Testis (tissue), 5 donors: Measurements from ENCODE around the gene DPH7. TPM values are rescaled to one million over a fixed set of nuclear protein-coding genes. Genes with fewer than 3 reads are reported as not detected.
"Not testable (repeated sequence)": the region's sequence is repeated elsewhere in the genome, so short reads cannot be mapped to it uniquely, and the experiment has no call there.

ENCODE experiments used
- DNase-seq: peaks from one replicate; pipeline ENCODE4 v3.0.0-alpha.2; 2019
- H3K27ac ChIP-seq, 2 donors: fragments of 200-600 bp; sonication (generic); one replicate each; pipeline ENCODE4 v1.5.1; 2019
- H3K27me3 ChIP-seq: fragments of 200-600 bp; sonication (generic); one replicate; pipeline ENCODE4 v1.5.1; 2019
- H3K36me3 ChIP-seq: fragments of 200-600 bp; sonication (generic); one replicate; pipeline ENCODE4 v1.5.1; 2017; ENCODE audit warnings: low read depth; ENCODE audit errors: missing control alignments
- H3K4me1 ChIP-seq: fragments of 200-600 bp; sonication (generic); one replicate; pipeline ENCODE4 v1.5.1; 2019
- H3K4me3 ChIP-seq, 2 donors: fragments of 200-600 bp; sonication (generic); one replicate each; pipeline ENCODE4 v1.5.1; 2017 to 2019
- H3K9me3 ChIP-seq: fragments of 200-600 bp; sonication (generic); one replicate; pipeline ENCODE4 v1.5.1; 2017
- POLR2A ChIP-seq: fragments of 450-650 bp; IDR thresholded peaks from one replicate; pipeline ENCODE4 v1.6.1; 2017; ENCODE audit warnings: antibody characterized with exemption, mild to moderate bottlenecking, moderate library complexity
- WGBS, 2 donors: methylation state at CpG; one replicate each; pipeline ENCODE4 v1.1.5; 2018; 5-methylcytosine and 5-hydroxymethylcytosine counted together
- intact Hi-C: fragments of 100-400 bp; cut with DNase I; formaldehyde crosslinking; loops from one replicate; pipeline ENCODE4 v1.15.1; 2023; ENCODE audit warnings: low total_unique reads
- long read RNA-seq, 2 donors: transcript quantifications; one replicate each; lab custom pipeline, GENCODE V29; 2026
- polyA plus RNA-seq: library from polyadenylated mRNA; stranded (reverse); fragments of 350-450 nt; fragmentation: Illumina TruSeq; extraction: RNeasy Lipid Tissue Mini Kit (QIAGEN cat#74804); gene quantifications from one replicate; pipeline ENCODE4 v1.2.3, GENCODE V29; 2014; ENCODE audit warnings: low read depth, low replicate concordance; ENCODE audit not compliant: insufficient read depth
- total RNA-seq, 2 donors: library from RNA; depleted of rRNA; stranded (reverse); fragments of >200 nt; gene quantifications; one replicate each; pipeline ENCODE4 v1.2.3, GENCODE V29; 2016
- TF ChIP-seq, protein P1 (sequence below), 3 experiments: fragments of 450-650 bp in 2 of 3; fragments of 200-600 bp in 1 of 3; sonication (generic) in 1 of 3; IDR thresholded peaks; one replicate each; pipeline ENCODE4 v1.5.1; 2016 to 2019; ENCODE audit warnings: antibody characterized with exemption in 3 of 3, mild to moderate bottlenecking in 2 of 3, moderate library complexity in 1 of 3

Gene DPH7
- total RNA-seq (10 to 100 TPM; 61.8 to 92.5 TPM), polyA plus RNA-seq (34.7 TPM)
- long read RNA-seq, donor 1, partial matches to known transcripts: 0 of 5 reads
- long read RNA-seq, donor 1, other reads (novel, unspliced or antisense): 0 of 5 reads
- long read RNA-seq, donor 2, partial matches to known transcripts: 5 of 8 reads
- long read RNA-seq, donor 2, other reads (novel, unspliced or antisense): 0 of 8 reads

DNA sequence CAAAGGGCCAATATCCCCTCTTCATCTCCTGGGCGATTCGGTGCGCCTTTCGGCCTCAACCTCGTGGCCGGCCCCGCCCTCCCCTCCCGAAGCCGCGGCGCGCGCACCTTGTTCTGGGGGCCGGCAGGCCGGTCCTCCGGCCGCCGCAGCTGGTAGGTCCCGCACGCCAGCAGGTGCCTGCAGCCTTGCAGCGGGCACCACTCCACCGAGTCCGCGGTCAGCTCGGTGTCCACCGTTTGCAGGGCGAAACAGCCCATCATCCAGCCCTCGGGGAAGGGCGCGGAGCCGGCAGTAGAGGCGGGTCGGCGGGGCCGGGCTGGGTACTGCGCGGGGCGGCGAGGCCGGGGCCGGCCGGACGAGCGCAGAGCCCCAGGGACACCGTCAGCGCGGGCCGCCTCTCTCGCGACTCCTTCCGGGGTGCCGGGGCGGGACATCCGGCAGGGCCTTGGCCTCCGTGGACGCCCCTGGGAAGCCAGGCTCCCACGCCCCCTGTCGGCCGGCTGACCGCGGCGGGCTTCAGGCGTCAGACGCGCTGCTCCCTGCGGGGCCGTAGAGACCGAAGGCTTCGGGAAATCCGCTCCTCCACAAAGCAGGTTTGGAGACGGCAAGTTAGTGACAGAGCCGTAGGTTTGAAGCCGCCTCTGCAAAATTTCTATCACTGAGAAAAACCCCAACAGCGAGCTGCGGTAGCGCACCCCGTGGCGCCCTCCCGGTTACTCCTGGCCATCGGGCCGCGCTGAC lies at the start of gene DPH7:
TSS of gene DPH7 (minus strand) at position 408 of the 741 bp plus-strand sequence. CDS start at position 260, 148 bp downstream.
- intact Hi-C loops: no loop called here
- DNase-seq: peak; percentile 96
- WGBS, 2 donors: 0 to 3% methylated on average over 1 to 81 of the region's 82 CpGs
- H3K4me3 ChIP-seq: peak within 1 kb of the TSS; percentile 95 to 98
- peak within 1 kb of the TSS; percentile 77 to 79 for H3K27ac ChIP-seq
- H3K27me3 ChIP-seq: no peaks in the 10 kb centered on the region
- no peaks in the 10 kb centered on the region for H3K9me3 ChIP-seq
- H3K36me3 ChIP-seq: no peaks in the 10 kb centered on the region
- no peak for TF ChIP-seq POLR2A
- TF ChIP-seq, protein P1, sequence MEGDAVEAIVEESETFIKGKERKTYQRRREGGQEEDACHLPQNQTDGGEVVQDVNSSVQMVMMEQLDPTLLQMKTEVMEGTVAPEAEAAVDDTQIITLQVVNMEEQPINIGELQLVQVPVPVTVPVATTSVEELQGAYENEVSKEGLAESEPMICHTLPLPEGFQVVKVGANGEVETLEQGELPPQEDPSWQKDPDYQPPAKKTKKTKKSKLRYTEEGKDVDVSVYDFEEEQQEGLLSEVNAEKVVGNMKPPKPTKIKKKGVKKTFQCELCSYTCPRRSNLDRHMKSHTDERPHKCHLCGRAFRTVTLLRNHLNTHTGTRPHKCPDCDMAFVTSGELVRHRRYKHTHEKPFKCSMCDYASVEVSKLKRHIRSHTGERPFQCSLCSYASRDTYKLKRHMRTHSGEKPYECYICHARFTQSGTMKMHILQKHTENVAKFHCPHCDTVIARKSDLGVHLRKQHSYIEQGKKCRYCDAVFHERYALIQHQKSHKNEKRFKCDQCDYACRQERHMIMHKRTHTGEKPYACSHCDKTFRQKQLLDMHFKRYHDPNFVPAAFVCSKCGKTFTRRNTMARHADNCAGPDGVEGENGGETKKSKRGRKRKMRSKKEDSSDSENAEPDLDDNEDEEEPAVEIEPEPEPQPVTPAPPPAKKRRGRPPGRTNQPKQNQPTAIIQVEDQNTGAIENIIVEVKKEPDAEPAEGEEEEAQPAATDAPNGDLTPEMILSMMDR (IDR thresholded peaks at IDR 0.05): peak; percentile 87 to 96 (median 95)
- peaks cover 6% of the 10 kb centered on the region for H3K4me1 ChIP-seq

GRCh38 chr9:137627406-137627805 lies 48.7 kb upstream of the DPH7 start:
- H3K4me1 ChIP-seq: peaks cover 20% of the 10 kb centered on the region
- H3K27me3 ChIP-seq, H3K36me3 ChIP-seq, intact Hi-C loops, H3K27ac ChIP-seq, DNase-seq, H3K9me3 ChIP-seq, H3K4me3 ChIP-seq: not testable (repeated sequence)
- 95 to 97% methylated on average over 14 of the region's 14 CpGs for WGBS, 2 donors

- H3K4me3 ChIP-seq: no peak overlapping the region
- DNase-seq: no peak
- intact Hi-C loops: no loop called here
- 77% methylated on average over 4 of the region's 4 CpGs for WGBS, 2 donors
- no peaks in the 10 kb centered on the region for H3K9me3 ChIP-seq
- TF ChIP-seq, protein P1 (IDR thresholded peaks at IDR 0.05): no peak
- TF ChIP-seq POLR2A: no peak
- no peaks in the 10 kb centered on the region for H3K27me3 ChIP-seq
- H3K4me1 ChIP-seq: peaks cover 23% of the 10 kb centered on the region
- H3K27ac ChIP-seq: no peak overlapping the region
- no peaks in the 10 kb centered on the region for H3K36me3 ChIP-seq
These were observed 47.7 kb upstream of the DPH7 start for GRCh38 chr9:137626464-137626863.

- intact Hi-C loops, DNase-seq, H3K9me3 ChIP-seq, H3K36me3 ChIP-seq, H3K27me3 ChIP-seq, H3K27ac ChIP-seq, H3K4me3 ChIP-seq: not testable (repeated sequence)
- peaks cover 25% of the 10 kb centered on the region for H3K4me1 ChIP-seq
- 79 to 81% methylated on average over 7 to 8 of the region's 8 CpGs for WGBS, 2 donors
These were observed 43.5 kb upstream of the DPH7 start for GRCh38 chr9:137622211-137622610.

DNA sequence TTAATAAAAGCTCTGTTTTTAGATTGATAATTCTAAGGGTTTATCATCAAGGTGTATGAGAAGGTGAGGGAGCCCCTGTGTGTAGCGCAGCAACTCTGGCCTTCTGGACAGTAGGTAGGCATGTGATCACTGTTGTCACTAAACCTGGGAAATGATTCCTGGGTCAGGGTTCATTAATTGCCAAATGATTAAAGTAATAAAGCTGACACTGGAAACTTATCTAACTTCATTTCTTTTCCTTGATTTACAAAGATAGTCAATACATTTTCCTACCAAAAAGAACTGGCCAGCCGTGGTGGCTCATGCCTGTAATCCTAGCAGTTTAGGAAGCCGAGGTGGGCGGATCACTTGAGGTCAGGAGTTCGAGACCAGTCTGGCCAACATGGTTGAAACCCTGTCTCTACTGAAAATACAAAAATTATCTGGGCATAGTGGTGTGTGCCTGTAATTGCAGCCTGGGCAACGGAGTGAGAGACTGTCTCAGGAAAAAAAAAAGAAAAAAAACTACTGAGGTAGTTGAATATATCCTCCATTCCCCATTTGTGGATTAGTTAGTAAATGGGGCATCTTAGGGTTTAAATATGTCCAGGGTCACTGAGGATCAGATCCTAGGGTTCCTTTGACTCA lies 42.5 kb upstream of the DPH7 start:
- Histone ChIP-seq H3K9me3 (no peaks in the 10 kb centered on the region), H3K27me3 (no peaks in the 10 kb centered on the region), H3K4me1 (peaks cover 25% of the 10 kb centered on the region), H3K27ac (no peak overlapping the region), H3K4me3 (no peak overlapping the region), H3K36me3 (no peaks in the 10 kb centered on the region)
- 53 to 55% methylated on average over 6 of the region's 6 CpGs for WGBS, 2 donors
- no peak for DNase-seq
- intact Hi-C loops: no loop called here
- TF ChIP-seq POLR2A: no peak
- TF ChIP-seq, protein P1 (IDR thresholded peaks at IDR 0.05): peak; percentile 32 to 36 (median 33)
